B cell (primary cell): ENCODE measurements around the gene TRIM43B. TPM values are rescaled to one million over a fixed set of nuclear protein-coding genes. Genes with fewer than 3 reads are reported as not detected.

ENCODE experiments used
- ATAC-seq: fragments of 200-7000 bp; cut with Tn5 transposase; one replicate; pipeline ENCODE4 v1.10.0; 2021; ENCODE audit warnings: low read depth, mild to moderate bottlenecking, moderate number of reproducible peaks, moderate library complexity
- CTCF ChIA-PET: fragments of 350-600 bp; sonication (Branson Sonifier 250); formaldehyde crosslinking; loops from one replicate; lab custom pipeline; 2021; ENCODE audit warnings: antibody characterized with exemption, inconsistent platforms; lab: Charles Lee
- POLR2A ChIA-PET: fragments of 350-600 bp; sonication (Branson Sonifier 250); formaldehyde crosslinking; loops from one replicate; lab custom pipeline; 2021; ENCODE audit warnings: antibody characterized with exemption; lab: Charles Lee
- DNase-seq: peaks from one replicate; pipeline ENCODE4 v3.0.0; 2013
- H2AFZ ChIP-seq: 2 replicates; pipeline ENCODE4 v1.6.1; 2012; ENCODE audit warnings: mild to moderate bottlenecking, low read depth, low read length; ENCODE audit not compliant: insufficient read depth, poor library complexity, severe bottlenecking
- H3K27ac ChIP-seq, 2 donors: 1 replicate in 1 of 2; 2 replicates in 1 of 2; pipeline ENCODE4 v1.5.1; 2012 to 2013; ENCODE audit warnings: low read length in 2 of 2, mild to moderate bottlenecking in 2 of 2, moderate library complexity in 1 of 2
- H3K27me3 ChIP-seq, 4 experiments: fragments of 200-600 bp in 1 of 4; sonication (generic) in 1 of 4; replicated peaks in 1 of 4; 1 replicate in 2 of 4; 2 replicates in 2 of 4; pipeline versions ENCODE4 v1.6.1 to v1.7.0; 2013 to 2016; ENCODE audit warnings: low read length in 3 of 4, mild to moderate bottlenecking in 2 of 4, mixed read lengths in 1 of 4, moderate library complexity in 1 of 4; ENCODE audit not compliant: insufficient read depth in 4 of 4, control insufficient read depth in 3 of 4; ENCODE audit errors: control extremely low read depth in 1 of 4
- H3K36me3 ChIP-seq, 2 experiments: replicated peaks in 1 of 2; 1 replicate in 1 of 2; 2 replicates in 1 of 2; pipeline versions ENCODE4 v1.6.1 to v1.7.1; 2013; ENCODE audit warnings: low read length in 1 of 2; ENCODE audit not compliant: insufficient read depth in 2 of 2, control insufficient read depth in 1 of 2; ENCODE audit errors: control extremely low read depth in 1 of 2, extremely low read depth in 1 of 2
- H3K4me1 ChIP-seq, 2 donors: fragments of 200-600 bp in 1 of 2; sonication (generic) in 1 of 2; 1 replicate in 1 of 2; 2 replicates in 1 of 2; pipeline versions ENCODE4 v1.5.1 to v1.6.1; 2013 to 2017; ENCODE audit warnings: low read length in 2 of 2; ENCODE audit not compliant: control insufficient read depth in 2 of 2, insufficient read depth in 2 of 2
- H3K4me2 ChIP-seq: replicated peaks from 2 replicates; pipeline ENCODE3; 2012; ENCODE audit warnings: mild to moderate bottlenecking, low read depth, low read length; ENCODE audit not compliant: poor library complexity, severe bottlenecking
- H3K4me3 ChIP-seq, 5 experiments: fragments of 200-600 bp in 1 of 5; sonication (generic) in 1 of 5; 1 replicate in 3 of 5; 2 replicates in 2 of 5; pipeline versions ENCODE4 v1.5.1 to v1.7.0; 2011 to 2016; ENCODE audit warnings: low read length in 4 of 5, mild to moderate bottlenecking in 4 of 5, low read depth in 2 of 5, control low read depth in 1 of 5, moderate library complexity in 1 of 5; ENCODE audit not compliant: insufficient read depth in 1 of 5; ENCODE audit errors: control extremely low read depth in 1 of 5, extremely low read depth in 1 of 5
- H3K79me2 ChIP-seq: fragments of 200-600 bp; sonication (generic); one replicate; pipeline ENCODE4 v1.6.0; 2016; ENCODE audit warnings: low read length; ENCODE audit not compliant: control insufficient read depth, insufficient read depth
- H3K9ac ChIP-seq: fragments of 200-600 bp; sonication (generic); 2 replicates; pipeline ENCODE4 v1.6.1; 2017; ENCODE audit warnings: mild to moderate bottlenecking, low read length, moderate library complexity
- H3K9me3 ChIP-seq, 3 donors: one replicate each; pipeline versions ENCODE4 v1.6.1 to v1.7.1; 2013; ENCODE audit warnings: low read length in 2 of 3; ENCODE audit not compliant: control insufficient read depth in 2 of 3, insufficient read depth in 1 of 3; ENCODE audit errors: control extremely low read depth in 1 of 3
- H4K20me1 ChIP-seq: 2 replicates; pipeline ENCODE4 v1.6.0; 2012; ENCODE audit warnings: mild to moderate bottlenecking, low read length; ENCODE audit not compliant: insufficient read depth, control insufficient read depth, poor library complexity, severe bottlenecking
- H3K27ac Mint-ChIP-seq: one replicate; pipeline ENCODE4 v1.8.0; 2021; ENCODE audit warnings: mixed read lengths
- H3K27me3 Mint-ChIP-seq: one replicate; pipeline ENCODE4 v1.8.0; 2021; ENCODE audit warnings: mixed read lengths
- H3K4me1 Mint-ChIP-seq: one replicate; pipeline ENCODE4 v1.8.0; 2021; ENCODE audit warnings: mixed read lengths
- H3K4me3 Mint-ChIP-seq: one replicate; pipeline ENCODE4 v1.8.0; 2021; ENCODE audit warnings: mixed read lengths
- H3K9me3 Mint-ChIP-seq: one replicate; pipeline ENCODE4 v1.8.0; 2022; ENCODE audit warnings: mixed read lengths; ENCODE audit not compliant: insufficient read depth
- CTCF ChIP-seq: fragments of 200-600 bp; IDR thresholded peaks from one replicate; pipeline ENCODE4 v1.8.0; 2022; ENCODE audit warnings: antibody characterized with exemption, mild to moderate bottlenecking
- EZH2 ChIP-seq: IDR thresholded peaks from 2 replicates; pipeline ENCODE4 v1.6.1; 2012; ENCODE audit warnings: borderline replicate concordance, low read depth, mild to moderate bottlenecking, moderate library complexity, low read length; ENCODE audit not compliant: insufficient read depth, poor library complexity, severe bottlenecking
- WGBS: methylation state at CpG from one replicate; pipeline ENCODE4 v1.1.5; 2013; ENCODE audit warnings: missing lambda C conversion rate; ENCODE audit not compliant: insufficient coverage; 5-methylcytosine and 5-hydroxymethylcytosine counted together
- intact Hi-C: fragments of 100-400 bp; cut with micrococcal nuclease; formaldehyde crosslinking; loops from one replicate; pipeline ENCODE4 v1.10.0; 2022
- polyA plus RNA-seq: library from polyadenylated mRNA; depleted of rRNA; stranded (reverse); fragments of >200 nt; gene quantifications from 2 replicates; pipeline ENCODE4 v1.2.3, GENCODE V29; 2012
- total RNA-seq, 2 donors: library from RNA; stranded (reverse); fragments of 120-200 nt in 1 of 2; gene quantifications; 1 replicate in 1 of 2; 2 replicates in 1 of 2; pipeline versions ENCODE4 v1.2.3 to v1.2.4, GENCODE V29; 2013 to 2022

The TRIM43B gene
- total and polyA plus RNA-seq, 2 donors (not counting 1 experiment from before 2014, with no cell fraction given) = not detected

- no peaks in the 10 kb centered on the region for H3K4me1 Mint-ChIP-seq
- no peaks in the 10 kb centered on the region for H3K9me3 Mint-ChIP-seq
- no peaks in the 10 kb centered on the region for H3K36me3 ChIP-seq
- H3K4me3 ChIP-seq = no peak overlapping the region
- peaks cover 0 to 4% (median 2%) of the 10 kb centered on the region in 4 experiments for H3K27me3 ChIP-seq
- intact Hi-C loops = no loop called here
- ATAC-seq (no peak), DNase-seq (no peak)
- H3K27me3 Mint-ChIP-seq = peaks cover 10% of the 10 kb centered on the region
- H3K27ac ChIP-seq = no peak overlapping the region
- no peaks in the 10 kb centered on the region for H3K79me2 ChIP-seq
- H3K9me3 ChIP-seq = no peaks in the 10 kb centered on the region
- ChIA-PET CTCF (no interaction called here), POLR2A (no interaction called here)
- no peak overlapping the region for H3K4me2 ChIP-seq
- no peak overlapping the region for H3K9ac ChIP-seq
- no peak for TF ChIP-seq EZH2
- no peak overlapping the region for H2AFZ ChIP-seq
- H4K20me1 ChIP-seq = no peaks in the 10 kb centered on the region
- no peaks in the 10 kb centered on the region for H3K4me1 ChIP-seq
- WGBS = 100% methylated on average over 1 of the region's 2 CpGs
- no peak overlapping the region for H3K4me3 Mint-ChIP-seq
- H3K27ac Mint-ChIP-seq = no peak overlapping the region
These were observed 24.9 kb upstream of the TRIM43B start for GRCh38 chr2:95509408-95509807.

DNA sequence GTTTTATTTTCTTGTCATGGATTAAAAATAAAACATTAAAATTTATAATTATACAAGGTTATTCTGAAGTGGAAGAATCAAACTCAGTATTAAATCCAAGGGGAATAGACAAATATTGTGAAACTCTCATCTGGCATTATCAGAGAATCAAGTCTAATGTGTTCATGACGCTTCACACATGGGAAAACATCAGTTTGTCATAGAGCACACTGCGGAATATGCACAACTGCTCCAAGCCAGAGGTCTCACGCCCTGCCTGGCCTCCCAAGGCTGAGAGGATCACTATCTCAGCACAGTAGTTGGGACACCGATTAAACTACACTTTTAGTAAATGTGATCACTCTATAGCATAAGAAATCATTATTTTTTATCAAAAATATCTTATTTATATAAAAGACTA, 20.7 kb upstream of the TRIM43B start:
- no peaks in the 10 kb centered on the region for H3K9me3 ChIP-seq
- no peak overlapping the region for H3K4me2 ChIP-seq
- Mint-ChIP-seq H3K27ac (no peak overlapping the region), H3K27me3 (peaks cover 13% of the 10 kb centered on the region), H3K4me1 (no peaks in the 10 kb centered on the region), H3K4me3 (no peak overlapping the region), H3K9me3 (no peaks in the 10 kb centered on the region)
- no peak overlapping the region for H2AFZ ChIP-seq
- H3K9ac ChIP-seq = no peak overlapping the region
- ChIA-PET CTCF (no interaction called here), POLR2A (no interaction called here)
- peaks cover 0 to 6% (median 2%) of the 10 kb centered on the region in 4 experiments for H3K27me3 ChIP-seq
- no peaks in the 10 kb centered on the region for H3K36me3 ChIP-seq
- no peaks in the 10 kb centered on the region for H3K4me1 ChIP-seq
- no peak for TF ChIP-seq CTCF
- TF ChIP-seq EZH2 = no peak
- no peaks in the 10 kb centered on the region for H4K20me1 ChIP-seq
- 86% methylated on average over 2 of the region's 4 CpGs for WGBS
- ATAC-seq (no peak), DNase-seq (no peak)
- no peaks in the 10 kb centered on the region for H3K79me2 ChIP-seq
- intact Hi-C loops = no loop called here
- H3K27ac ChIP-seq = no peak overlapping the region
- H3K4me3 ChIP-seq = no peak overlapping the region
